ENCODE results near the gene APBB2. TPM values are rescaled to one million over a fixed set of nuclear protein-coding genes. Genes with fewer than 3 reads are reported as not detected.
A peak's percentile ranks its signal among the peaks of the same experiment; 100 is the strongest.

The APBB2 gene
- total and polyA plus RNA-seq, 3 donors from 2014 or later, result 19.7 to 77.9 (median 59.8) TPM

GRCh38 chr4:41111791-41112190 is 102.6 kb downstream of the APBB2 start:
- no peak for DNase-seq
- Histone ChIP-seq H3K9me3 (no peaks in the 10 kb centered on the region), H3K27me3 (no peaks in the 10 kb centered on the region), H3K4me1 (peaks cover 3% of the 10 kb centered on the region), H3K27ac (no peak overlapping the region), H3K36me3 (ENCODE audit: low read depth, missing control alignments) (no peaks in the 10 kb centered on the region), H3K4me3 (no peak overlapping the region)
- intact Hi-C loops (cut with DNase I; ENCODE audit: low total_unique reads), result no loop called here
- WGBS, 2 donors, result 75 to 78% methylated on average over 2 of the region's 2 CpGs
- TF ChIP-seq POLR2A (IDR thresholded peaks at IDR 0.05), result no peak
- TF ChIP-seq, protein P1, sequence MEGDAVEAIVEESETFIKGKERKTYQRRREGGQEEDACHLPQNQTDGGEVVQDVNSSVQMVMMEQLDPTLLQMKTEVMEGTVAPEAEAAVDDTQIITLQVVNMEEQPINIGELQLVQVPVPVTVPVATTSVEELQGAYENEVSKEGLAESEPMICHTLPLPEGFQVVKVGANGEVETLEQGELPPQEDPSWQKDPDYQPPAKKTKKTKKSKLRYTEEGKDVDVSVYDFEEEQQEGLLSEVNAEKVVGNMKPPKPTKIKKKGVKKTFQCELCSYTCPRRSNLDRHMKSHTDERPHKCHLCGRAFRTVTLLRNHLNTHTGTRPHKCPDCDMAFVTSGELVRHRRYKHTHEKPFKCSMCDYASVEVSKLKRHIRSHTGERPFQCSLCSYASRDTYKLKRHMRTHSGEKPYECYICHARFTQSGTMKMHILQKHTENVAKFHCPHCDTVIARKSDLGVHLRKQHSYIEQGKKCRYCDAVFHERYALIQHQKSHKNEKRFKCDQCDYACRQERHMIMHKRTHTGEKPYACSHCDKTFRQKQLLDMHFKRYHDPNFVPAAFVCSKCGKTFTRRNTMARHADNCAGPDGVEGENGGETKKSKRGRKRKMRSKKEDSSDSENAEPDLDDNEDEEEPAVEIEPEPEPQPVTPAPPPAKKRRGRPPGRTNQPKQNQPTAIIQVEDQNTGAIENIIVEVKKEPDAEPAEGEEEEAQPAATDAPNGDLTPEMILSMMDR (IDR thresholded peaks at IDR 0.05), result no peak

- Histone ChIP-seq H3K9me3 (no peaks in the 10 kb centered on the region), H3K27me3 (no peaks in the 10 kb centered on the region), H3K4me3 (no peak overlapping the region), H3K27ac (no peak overlapping the region), H3K4me1 (peaks cover 7% of the 10 kb centered on the region), H3K36me3 (ENCODE audit: low read depth, missing control alignments) (no peaks in the 10 kb centered on the region)
- intact Hi-C loops (cut with DNase I; ENCODE audit: low total_unique reads), result no loop called here
- TF ChIP-seq, protein P1 (IDR thresholded peaks at IDR 0.05), result no peak
- TF ChIP-seq POLR2A (IDR thresholded peaks at IDR 0.05), result no peak
- WGBS, 2 donors, result 97 to 98% methylated on average over 9 of the region's 9 CpGs
- no peak for DNase-seq
Measured at GRCh38 chr4:41110050-41110449, 104.3 kb downstream of the APBB2 start.

GRCh38 chr4:41108481-41108880 is 105.9 kb downstream of the APBB2 start:
- peaks cover 7% of the 10 kb centered on the region for H3K4me1 ChIP-seq
- H3K4me3 ChIP-seq, result no peak overlapping the region
- no peaks in the 10 kb centered on the region for H3K27me3 ChIP-seq
- no peaks in the 10 kb centered on the region for H3K9me3 ChIP-seq
- H3K36me3 ChIP-seq (ENCODE audit: low read depth, missing control alignments), result no peaks in the 10 kb centered on the region
- TF ChIP-seq, protein P1 (IDR thresholded peaks at IDR 0.05), result no peak
- TF ChIP-seq POLR2A (IDR thresholded peaks at IDR 0.05), result no peak
- intact Hi-C loops (cut with DNase I; ENCODE audit: low total_unique reads), result no loop called here
- H3K27ac ChIP-seq, result no peak overlapping the region
- no peak for DNase-seq
- 88 to 96% methylated on average over 3 of the region's 3 CpGs for WGBS, 2 donors

- Histone ChIP-seq H3K9me3 (no peaks in the 10 kb centered on the region), H3K4me3 (no peak overlapping the region), H3K27me3 (no peaks in the 10 kb centered on the region), H3K36me3 (ENCODE audit: low read depth, missing control alignments) (no peaks in the 10 kb centered on the region), H3K4me1 (peaks cover 7% of the 10 kb centered on the region), H3K27ac (peak overlapping the region; percentile 29 to 52)
- intact Hi-C loops (cut with DNase I; ENCODE audit: low total_unique reads), result no loop called here
- WGBS, 2 donors, result 74 to 77% methylated on average over 7 of the region's 7 CpGs
- DNase-seq, result no peak
- TF ChIP-seq POLR2A (IDR thresholded peaks at IDR 0.05), result no peak
- TF ChIP-seq, protein P1 (IDR thresholded peaks at IDR 0.05), result no peak
Measured at GRCh38 chr4:41106694-41107419, 107.5 kb downstream of the APBB2 start.

DNA sequence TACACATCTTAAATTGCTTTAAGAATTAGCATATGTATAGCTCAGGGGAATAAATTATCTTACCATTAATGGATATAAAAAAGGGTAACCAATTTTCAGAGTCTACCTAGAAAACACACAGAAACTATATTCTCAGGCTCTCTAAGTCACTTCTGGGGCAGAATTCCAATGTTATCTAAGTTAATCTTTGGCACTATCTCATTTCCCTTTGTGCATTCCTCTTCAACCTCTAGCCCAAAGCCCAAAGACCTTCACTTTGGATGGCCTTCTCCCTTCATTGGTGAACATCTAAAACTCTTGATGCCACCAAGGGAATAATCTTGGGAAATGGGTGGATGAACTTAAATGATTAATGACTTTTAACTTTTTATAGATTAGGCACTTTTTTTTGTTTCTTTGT is 108.3 kb downstream of the APBB2 start:
- peak overlapping the region; percentile 29 to 52 for H3K27ac ChIP-seq
- no peak for DNase-seq
- intact Hi-C loops (cut with DNase I; ENCODE audit: low total_unique reads), result no loop called here

More for the DNA sequence above, 108.3 kb downstream of the APBB2 start:
- H3K4me3 ChIP-seq, result no peak overlapping the region
- no peaks in the 10 kb centered on the region for H3K27me3 ChIP-seq
- no peaks in the 10 kb centered on the region for H3K36me3 ChIP-seq (ENCODE audit: low read depth, missing control alignments)
- peaks cover 7% of the 10 kb centered on the region for H3K4me1 ChIP-seq
- H3K9me3 ChIP-seq, result no peaks in the 10 kb centered on the region
- TF ChIP-seq POLR2A (IDR thresholded peaks at IDR 0.05), result no peak
- TF ChIP-seq, protein P1 (IDR thresholded peaks at IDR 0.05), result no peak
